H1 (cell line): ENCODE measurements around the gene JAKMIP1.

Experiments
- ATF2 ChIP-seq: IDR thresholded peaks from 2 replicates; pipeline ENCODE4 v1.6.1; 2012; ENCODE audit warnings: low read length, inconsistent platforms
- CHD2 ChIP-seq: IDR thresholded peaks from 2 replicates; pipeline ENCODE4 v1.6.1; 2012; ENCODE audit warnings: low read length, improper control_type of control experiment
- CTBP2 ChIP-seq: IDR thresholded peaks from 2 replicates; pipeline ENCODE4 v1.7.0; 2011; ENCODE audit warnings: borderline replicate concordance, mild to moderate bottlenecking, moderate library complexity, mixed read lengths, low read length; ENCODE audit not compliant: insufficient read depth, insufficient read length
- CTCF ChIP-seq, 3 experiments: IDR thresholded peaks; 1 replicate in 2 of 3; 2 replicates in 1 of 3; pipeline versions ENCODE4 v1.5.1 to v1.6.1; 2011; ENCODE audit warnings: low read length in 3 of 3, mild to moderate bottlenecking in 3 of 3, inconsistent platforms in 2 of 3, low read depth in 1 of 3, moderate library complexity in 1 of 3; ENCODE audit not compliant: insufficient read depth in 1 of 3; ENCODE audit errors: control extremely low read depth in 1 of 3
- E2F6 ChIP-seq: IDR thresholded peaks from 2 replicates; pipeline ENCODE4 v1.6.1; 2012; ENCODE audit warnings: inconsistent platforms
- EZH2 ChIP-seq: fragments of 200-600 bp; sonication (generic); IDR thresholded peaks from 2 replicates; pipeline ENCODE4 v1.7.1; 2012; ENCODE audit warnings: low read depth, mild to moderate bottlenecking, moderate library complexity, low read length, inconsistent platforms; ENCODE audit not compliant: severe bottlenecking
- JUN ChIP-seq: IDR thresholded peaks from 2 replicates; pipeline ENCODE4 v1.6.1; 2011; ENCODE audit warnings: low read depth, mild to moderate bottlenecking, improper control_type of control experiment, low read length
- KDM1A ChIP-seq: fragments of 200-600, 300-600 bp; sonication (generic); IDR thresholded peaks from 2 replicates; pipeline ENCODE4 v1.7.1; 2016; ENCODE audit warnings: mild to moderate bottlenecking, low read length, borderline replicate concordance
- MAFK ChIP-seq: IDR thresholded peaks from 2 replicates; pipeline ENCODE4 v1.6.1; 2012; ENCODE audit warnings: low read depth, mild to moderate bottlenecking, improper control_type of control experiment, low read length
- MAX ChIP-seq: IDR thresholded peaks from 2 replicates; pipeline ENCODE4 v1.6.1; 2012; ENCODE audit warnings: inconsistent platforms
- NRF1 ChIP-seq: IDR thresholded peaks from 2 replicates; pipeline ENCODE4 v1.6.1; 2011; ENCODE audit warnings: mild to moderate bottlenecking, low read depth, low read length, improper control_type of control experiment
- POLR2A ChIP-seq, 2 experiments: IDR thresholded peaks; 1 replicate in 1 of 2; 2 replicates in 1 of 2; pipeline ENCODE4 v1.6.1; 2011; ENCODE audit warnings: low read depth in 2 of 2, low read length in 2 of 2, mild to moderate bottlenecking in 2 of 2; ENCODE audit errors: control extremely low read depth in 1 of 2
- POLR2AphosphoS5 ChIP-seq: IDR thresholded peaks from 2 replicates; pipeline ENCODE4 v1.6.1; 2011; ENCODE audit warnings: low read depth, low read length
- TEAD4 ChIP-seq: IDR thresholded peaks from 2 replicates; pipeline ENCODE4 v1.6.1; 2012; ENCODE audit warnings: low read depth, low read length, inconsistent platforms, mixed read lengths

- TF ChIP-seq JUN (no peak), CTCF (IDR thresholded peaks at IDR 0.05; ENCODE audit: control extremely low read depth in 1 of 3, insufficient read depth in 1 of 3, low read depth in 1 of 3, low read length in 3 of 3) (no peak), POLR2A (IDR thresholded peaks at IDR 0.05; ENCODE audit: control extremely low read depth in 1 of 2, low read depth in 2 of 2, low read length in 2 of 2) (no peak), E2F6 (no peak), EZH2 (no peak), ATF2 (no peak), MAFK (no peak), TEAD4 (no peak), POLR2AphosphoS5 (no peak), MAX (no peak; the same call in 1 of the 2 replicates), CHD2 (no peak), CTBP2 (no peak), KDM1A (peak; percentile 81), NRF1 (no peak)
These were observed 22.5 kb upstream of the JAKMIP1 start for GRCh38 chr4:6222761-6223292.
